GM13977 (cell line): ENCODE data around the gene TECPR2.

ENCODE experiments used
- DNase-seq: peaks from one replicate; pipeline ENCODE4 v3.0.0; 2012; ENCODE audit warnings: low spot score
- in situ Hi-C: fragments of 300-500 bp; cut with MboI; formaldehyde crosslinking; loops from one replicate; pipeline ENCODE4 v1.12.0; 2022; ENCODE audit warnings: low sequenced_read_pairs, low pct_unique_long_range_greater_than_20kb, mixed read lengths, inconsistent platforms; ENCODE audit not compliant: unreplicated experiment
- TF ChIP-seq, protein P1 (sequence below): IDR thresholded peaks from 2 replicates; pipeline ENCODE4 v1.5.1; 2012; ENCODE audit warnings: mild to moderate bottlenecking, control low read depth; ENCODE audit not compliant: insufficient read depth; ENCODE audit errors: extremely low read depth, missing control alignments

The TECPR2 gene

GRCh38 chr14:102464006-102464405 lies 101.3 kb downstream of the TECPR2 start:
- DNase-seq, result no peak

DNA sequence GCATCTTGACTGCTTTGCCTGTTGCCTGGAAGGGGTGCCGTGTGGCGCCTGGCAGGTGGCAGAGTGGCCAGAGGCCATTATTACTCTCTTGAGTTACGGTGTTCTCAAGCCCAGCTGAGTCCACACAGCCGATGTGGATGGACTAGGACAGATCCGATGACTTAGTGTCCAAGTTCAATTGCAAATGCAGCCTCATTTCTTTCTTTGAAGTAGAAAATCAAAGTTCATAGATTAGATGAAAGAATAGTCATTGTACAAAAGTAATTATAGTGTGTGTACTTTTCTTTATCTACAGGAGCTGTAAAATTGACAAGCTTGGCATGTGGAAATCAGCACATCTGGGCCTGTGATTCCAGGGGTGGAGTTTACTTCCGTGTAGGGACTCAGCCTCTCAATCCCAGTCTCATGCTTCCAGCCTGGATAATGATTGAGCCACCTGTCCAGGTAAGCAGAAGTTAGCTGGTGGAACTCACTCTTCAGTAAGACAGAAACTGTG lies 102.2 kb downstream of the TECPR2 start:
- in situ Hi-C loops, result no loop called here
- no peak for DNase-seq
- TF ChIP-seq, protein P1, sequence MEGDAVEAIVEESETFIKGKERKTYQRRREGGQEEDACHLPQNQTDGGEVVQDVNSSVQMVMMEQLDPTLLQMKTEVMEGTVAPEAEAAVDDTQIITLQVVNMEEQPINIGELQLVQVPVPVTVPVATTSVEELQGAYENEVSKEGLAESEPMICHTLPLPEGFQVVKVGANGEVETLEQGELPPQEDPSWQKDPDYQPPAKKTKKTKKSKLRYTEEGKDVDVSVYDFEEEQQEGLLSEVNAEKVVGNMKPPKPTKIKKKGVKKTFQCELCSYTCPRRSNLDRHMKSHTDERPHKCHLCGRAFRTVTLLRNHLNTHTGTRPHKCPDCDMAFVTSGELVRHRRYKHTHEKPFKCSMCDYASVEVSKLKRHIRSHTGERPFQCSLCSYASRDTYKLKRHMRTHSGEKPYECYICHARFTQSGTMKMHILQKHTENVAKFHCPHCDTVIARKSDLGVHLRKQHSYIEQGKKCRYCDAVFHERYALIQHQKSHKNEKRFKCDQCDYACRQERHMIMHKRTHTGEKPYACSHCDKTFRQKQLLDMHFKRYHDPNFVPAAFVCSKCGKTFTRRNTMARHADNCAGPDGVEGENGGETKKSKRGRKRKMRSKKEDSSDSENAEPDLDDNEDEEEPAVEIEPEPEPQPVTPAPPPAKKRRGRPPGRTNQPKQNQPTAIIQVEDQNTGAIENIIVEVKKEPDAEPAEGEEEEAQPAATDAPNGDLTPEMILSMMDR, result no peak

More at GRCh38 chr14:102464006-102464405, 101.3 kb downstream of the TECPR2 start:
- TF ChIP-seq, protein P1, result no peak
- in situ Hi-C loops, result no loop called here

DNA sequence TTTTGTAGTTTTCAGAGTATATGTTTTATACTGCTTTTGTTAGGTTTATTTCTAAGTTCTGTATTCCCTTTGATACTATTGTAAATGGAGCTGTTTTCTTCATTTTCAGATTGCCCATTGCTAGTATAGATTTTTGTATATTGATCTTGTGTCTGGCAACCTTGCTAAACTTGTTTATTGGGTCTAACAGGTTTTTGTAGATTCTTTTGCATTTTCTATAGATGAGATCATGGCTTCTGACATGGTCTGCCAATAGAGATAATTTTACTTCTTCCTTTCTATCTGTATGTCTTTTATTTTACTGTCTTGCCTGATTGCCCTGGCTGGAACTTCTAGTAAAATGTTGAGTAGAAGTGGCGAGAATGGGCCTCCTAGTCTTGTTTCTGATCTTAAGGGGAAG lies 106.5 kb downstream of the TECPR2 start:
- in situ Hi-C loops, result no loop called here
- DNase-seq, result no peak

GRCh38 chr14:102471921-102472790 lies 109.4 kb downstream of the TECPR2 start:
- TF ChIP-seq, protein P1, result no peak
- in situ Hi-C loops, result no loop called here
- no peak for DNase-seq

More for the DNA sequence above, 106.5 kb downstream of the TECPR2 start:
- TF ChIP-seq, protein P1, result no peak

GRCh38 chr14:102472791-102473150 lies 110.0 kb downstream of the TECPR2 start:
- TF ChIP-seq, protein P1, result no peak
- in situ Hi-C loops, result no loop called here
- DNase-seq, result no peak

DNA sequence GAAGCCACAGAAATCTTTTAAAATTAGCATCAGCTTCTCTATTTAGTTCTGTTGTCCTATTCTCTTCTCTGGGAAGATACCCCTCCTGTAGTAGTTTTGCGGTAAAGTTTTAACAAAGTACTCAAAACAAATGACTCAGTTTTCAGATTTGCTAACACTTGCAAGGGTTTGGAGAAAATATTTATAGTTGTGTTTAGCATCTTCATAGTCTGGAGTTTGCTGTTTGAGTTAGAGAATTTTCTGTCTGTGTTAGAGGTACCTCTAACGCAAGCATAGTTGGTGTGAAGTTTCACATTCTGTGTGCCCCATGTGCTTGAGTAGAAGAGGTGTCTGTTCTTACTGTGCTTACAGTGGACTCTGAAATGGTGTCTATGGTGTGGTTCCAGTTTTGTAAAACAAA lies 110.8 kb downstream of the TECPR2 start:
- in situ Hi-C loops, result no loop called here
- TF ChIP-seq, protein P1, result no peak
- no peak for DNase-seq
